GM12872 (cell line): ENCODE measurements around the gene FOXJ3.

Source experiments
- TF ChIP-seq, protein P1 (sequence below): IDR thresholded peaks from 3 replicates; pipeline ENCODE4 v1.5.1; 2011; ENCODE audit warnings: low read depth, mild to moderate bottlenecking, low read length, moderate library complexity; ENCODE audit not compliant: insufficient read depth

The FOXJ3 gene

DNA sequence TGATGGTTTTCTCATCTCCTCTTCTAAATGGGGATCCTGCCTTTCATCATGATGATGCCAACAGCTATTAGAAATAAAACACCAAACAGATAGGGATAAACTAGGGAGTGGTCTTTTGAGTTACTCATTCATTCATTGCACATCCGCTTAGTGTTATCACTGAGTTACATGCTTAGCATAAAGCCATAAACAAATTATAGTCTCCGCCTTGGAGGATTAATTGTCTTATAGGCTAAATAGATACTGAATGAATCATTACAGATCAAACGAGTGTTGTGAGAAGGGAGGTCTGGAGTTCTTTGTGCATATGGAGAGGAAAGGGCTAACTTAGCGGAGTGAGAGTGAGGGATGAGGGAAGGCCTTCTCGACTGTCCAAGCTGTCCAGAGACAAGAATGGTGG, 201.6 kb downstream of the FOXJ3 start:
- TF ChIP-seq, protein P1, sequence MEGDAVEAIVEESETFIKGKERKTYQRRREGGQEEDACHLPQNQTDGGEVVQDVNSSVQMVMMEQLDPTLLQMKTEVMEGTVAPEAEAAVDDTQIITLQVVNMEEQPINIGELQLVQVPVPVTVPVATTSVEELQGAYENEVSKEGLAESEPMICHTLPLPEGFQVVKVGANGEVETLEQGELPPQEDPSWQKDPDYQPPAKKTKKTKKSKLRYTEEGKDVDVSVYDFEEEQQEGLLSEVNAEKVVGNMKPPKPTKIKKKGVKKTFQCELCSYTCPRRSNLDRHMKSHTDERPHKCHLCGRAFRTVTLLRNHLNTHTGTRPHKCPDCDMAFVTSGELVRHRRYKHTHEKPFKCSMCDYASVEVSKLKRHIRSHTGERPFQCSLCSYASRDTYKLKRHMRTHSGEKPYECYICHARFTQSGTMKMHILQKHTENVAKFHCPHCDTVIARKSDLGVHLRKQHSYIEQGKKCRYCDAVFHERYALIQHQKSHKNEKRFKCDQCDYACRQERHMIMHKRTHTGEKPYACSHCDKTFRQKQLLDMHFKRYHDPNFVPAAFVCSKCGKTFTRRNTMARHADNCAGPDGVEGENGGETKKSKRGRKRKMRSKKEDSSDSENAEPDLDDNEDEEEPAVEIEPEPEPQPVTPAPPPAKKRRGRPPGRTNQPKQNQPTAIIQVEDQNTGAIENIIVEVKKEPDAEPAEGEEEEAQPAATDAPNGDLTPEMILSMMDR: no peak

DNA sequence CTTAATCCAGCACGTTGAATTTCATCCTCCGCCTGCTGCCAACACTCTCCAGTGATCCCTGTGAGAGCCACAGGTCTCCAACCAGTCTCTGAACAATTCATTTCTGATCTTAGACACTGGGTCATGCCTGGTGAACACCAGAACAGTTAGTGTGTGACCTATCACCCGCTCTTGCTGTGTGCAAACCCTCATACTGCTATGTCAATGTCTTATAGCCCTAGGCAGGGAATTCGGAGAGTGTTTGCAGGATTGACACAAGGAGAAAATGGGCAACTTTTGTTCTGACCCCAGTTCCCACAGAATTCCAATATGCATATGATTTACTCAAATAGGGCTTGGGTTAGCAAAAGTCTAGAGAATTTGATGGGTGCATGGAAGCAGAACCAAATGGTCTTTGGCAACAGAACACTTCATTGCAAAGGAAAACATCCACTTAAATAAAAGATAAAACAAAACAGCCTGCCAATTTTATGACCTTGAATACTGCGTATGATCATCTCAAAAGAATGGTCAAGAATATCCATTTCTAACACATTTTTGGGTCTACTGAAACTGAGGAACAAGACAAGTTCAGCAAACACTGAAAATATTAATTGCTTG, 204.9 kb downstream of the FOXJ3 start:
- TF ChIP-seq, protein P1: no peak

DNA sequence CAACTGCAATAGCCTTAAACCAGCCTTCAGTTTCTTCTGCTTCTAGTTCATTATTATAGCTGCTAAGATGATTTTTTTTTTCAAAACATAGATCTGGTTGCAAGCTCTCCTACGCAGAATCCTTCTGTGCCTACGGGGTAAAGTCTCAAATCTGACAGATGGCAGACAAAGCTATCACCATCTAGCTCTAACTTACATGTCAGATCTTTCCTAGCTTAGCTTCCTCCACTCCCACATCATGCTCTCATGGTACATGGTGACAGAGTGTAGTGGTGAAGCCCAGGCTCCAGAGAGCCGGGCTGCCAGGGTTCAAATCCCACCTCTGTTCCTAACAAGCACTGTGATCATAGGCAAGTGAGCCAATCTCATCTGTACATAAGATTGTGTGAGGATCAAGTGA, 206.1 kb downstream of the FOXJ3 start:
- TF ChIP-seq, protein P1: no peak

DNA sequence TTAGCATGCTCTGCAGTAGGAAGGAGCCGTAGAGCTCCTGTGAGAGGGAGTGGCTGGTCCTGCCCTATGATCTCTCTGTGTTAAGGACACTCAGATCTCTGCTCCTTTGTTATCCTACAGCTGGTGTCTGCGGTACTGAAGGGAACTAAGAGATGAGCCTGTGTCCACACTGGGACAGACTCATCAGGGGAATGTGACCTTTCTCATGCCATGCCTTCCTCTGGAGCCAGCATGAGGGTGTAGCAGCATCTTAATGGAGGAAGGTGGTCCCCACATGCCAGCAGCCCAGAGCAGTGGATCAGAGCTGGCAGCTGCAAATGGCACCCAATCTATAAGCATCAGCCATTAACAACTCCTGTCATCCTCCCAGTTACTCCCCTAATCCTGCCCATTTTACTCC, 206.5 kb downstream of the FOXJ3 start:
- TF ChIP-seq, protein P1: no peak

DNA sequence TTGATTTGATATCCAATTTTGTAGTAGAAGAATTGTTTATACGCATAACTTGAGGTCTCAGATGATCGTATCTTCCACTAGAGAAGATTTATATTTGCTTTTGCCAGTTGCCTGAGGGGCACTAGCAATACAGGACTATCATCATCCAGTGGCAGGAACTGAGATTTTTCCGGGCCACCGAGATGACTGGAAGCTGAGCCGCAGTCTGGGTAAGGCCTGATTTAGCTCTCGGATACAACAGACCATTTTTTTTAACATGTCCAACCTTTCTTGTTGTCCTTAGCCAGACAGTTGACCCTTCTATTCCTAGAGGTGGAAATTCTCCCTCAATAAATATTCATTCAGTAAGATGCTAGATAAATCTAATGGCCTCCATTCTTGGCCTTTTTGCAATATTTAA, 207.3 kb downstream of the FOXJ3 start:
- TF ChIP-seq, protein P1: no peak
